GM19035 (cell line): ENCODE data around the gene LIX1.
"Not testable (repeated sequence)": the region's sequence is repeated elsewhere in the genome, so short reads cannot be mapped to it uniquely, and the experiment has no call there.

Source experiments
- ATAC-seq: cut with Tn5 transposase; IDR thresholded peaks from one replicate; pipeline ENCODE4 v1.9.1; 2021; ENCODE audit not compliant: unreplicated experiment

Gene LIX1

GRCh38 chr5:97105501-97106215 lies 36.8 kb downstream of the LIX1 start:
- no peak for ATAC-seq

GRCh38 chr5:97102010-97102470 lies 40.4 kb downstream of the LIX1 start:
- ATAC-seq = no peak

GRCh38 chr5:97101189-97101910 lies 41.1 kb downstream of the LIX1 start:
- ATAC-seq = no peak

- ATAC-seq = no peak
Measured at GRCh38 chr5:97100476-97100875, 41.9 kb downstream of the LIX1 start.

GRCh38 chr5:97098922-97099321 lies 43.5 kb downstream of the LIX1 start:
- ATAC-seq = no peak

- no peak for ATAC-seq
Measured at GRCh38 chr5:97097326-97098230, 44.8 kb downstream of the LIX1 start.

GRCh38 chr5:97096846-97097245 lies 45.6 kb downstream of the LIX1 start:
- no peak for ATAC-seq

GRCh38 chr5:97096191-97096590 lies 46.2 kb downstream of the LIX1 start:
- ATAC-seq = no peak

- ATAC-seq = peak; percentile 40
Measured at GRCh38 chr5:97095318-97095732, 47.1 kb downstream of the LIX1 start.

GRCh38 chr5:97094579-97095317 lies 47.7 kb downstream of the LIX1 start:
- ATAC-seq = peak; percentile 99

- no peak for ATAC-seq
Measured at GRCh38 chr5:97093193-97093592, 49.2 kb downstream of the LIX1 start.

GRCh38 chr5:97090944-97091343 lies 51.5 kb downstream of the LIX1 start:
- ATAC-seq = no peak

- no peak for ATAC-seq
Measured at GRCh38 chr5:97089149-97089801, 53.1 kb downstream of the LIX1 start.

GRCh38 chr5:97088774-97089148 lies 53.6 kb downstream of the LIX1 start:
- ATAC-seq = no peak

- no peak for ATAC-seq
Measured at GRCh38 chr5:97087138-97087537, 55.3 kb downstream of the LIX1 start.

- ATAC-seq = no peak
Measured at GRCh38 chr5:97085459-97086181, 56.8 kb downstream of the LIX1 start.

GRCh38 chr5:97084782-97085458 lies 57.5 kb downstream of the LIX1 start:
- not testable (repeated sequence) for ATAC-seq

GRCh38 chr5:97078958-97079743 lies 63.3 kb downstream of the LIX1 start:
- ATAC-seq = no peak
